Forelimb muscle (tissue), 1 donor: ENCODE data around the gene TEFM. TPM values are rescaled to one million over a fixed set of nuclear protein-coding genes. Genes with fewer than 3 reads are reported as not detected.
"Not testable (repeated sequence)": the region's sequence is repeated elsewhere in the genome, so short reads cannot be mapped to it uniquely, and the experiment has no call there.

ENCODE experiments used
- DNase-seq: peaks from one replicate; pipeline ENCODE4 v3.0.0-alpha.2; 2013; ENCODE audit warnings: low read depth
- polyA plus RNA-seq: library from polyadenylated mRNA; unstranded; fragments of 120-200 nt; gene quantifications from one replicate; pipeline ENCODE4 v1.2.1, GENCODE V29; 2013; ENCODE audit not compliant: insufficient read length

Gene TEFM, protein sequence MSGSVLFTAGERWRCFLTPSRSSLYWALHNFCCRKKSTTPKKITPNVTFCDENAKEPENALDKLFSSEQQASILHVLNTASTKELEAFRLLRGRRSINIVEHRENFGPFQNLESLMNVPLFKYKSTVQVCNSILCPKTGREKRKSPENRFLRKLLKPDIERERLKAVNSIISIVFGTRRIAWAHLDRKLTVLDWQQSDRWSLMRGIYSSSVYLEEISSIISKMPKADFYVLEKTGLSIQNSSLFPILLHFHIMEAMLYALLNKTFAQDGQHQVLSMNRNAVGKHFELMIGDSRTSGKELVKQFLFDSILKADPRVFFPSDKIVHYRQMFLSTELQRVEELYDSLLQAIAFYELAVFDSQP
- 11.5 TPM for polyA plus RNA-seq

DNA sequence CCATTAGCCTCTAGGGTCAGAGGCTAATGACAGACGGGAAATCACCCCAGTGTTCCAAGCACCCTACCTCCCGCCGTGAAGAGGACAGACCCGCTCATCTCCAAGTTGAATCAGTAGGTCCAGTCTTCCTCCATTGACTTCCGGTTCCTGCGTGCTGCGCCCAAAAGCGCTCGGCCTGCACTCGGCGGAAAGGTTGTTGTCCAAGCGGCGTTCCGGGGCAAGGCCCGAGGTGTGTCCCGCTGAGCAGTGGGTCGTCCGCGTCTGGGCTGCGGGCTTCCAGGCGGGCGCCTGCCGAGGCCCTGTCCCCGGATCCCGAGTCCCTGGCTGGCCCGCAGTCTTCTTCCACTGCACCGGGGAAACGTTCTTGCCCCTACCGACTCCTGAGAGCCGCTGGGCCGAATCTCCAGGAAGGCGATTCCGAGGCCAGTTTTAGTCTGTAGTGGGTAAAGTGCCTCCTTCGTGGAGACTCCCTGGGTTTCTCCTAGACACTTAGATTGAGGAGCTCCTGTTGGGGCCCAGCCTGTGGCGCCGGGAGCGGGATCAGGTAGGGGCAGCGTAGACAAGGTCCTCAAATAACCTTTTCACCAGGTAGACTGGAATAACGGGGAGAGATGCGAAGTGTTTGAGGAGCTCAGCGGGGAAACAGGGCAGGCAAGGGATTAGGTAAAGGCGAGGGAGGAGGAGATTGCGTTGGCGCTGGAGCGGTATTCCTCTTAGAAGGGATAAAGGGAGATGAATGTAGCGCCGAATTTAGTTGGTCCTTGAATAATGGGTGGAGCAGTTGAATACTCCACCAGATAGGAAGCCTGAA, at the start of gene TEFM:
TEFM (minus strand) TSS at position 138 of the 811 bp plus-strand sequence; CDS start at position 98, 40 bp downstream.
- peak; percentile 65 for DNase-seq

DNA sequence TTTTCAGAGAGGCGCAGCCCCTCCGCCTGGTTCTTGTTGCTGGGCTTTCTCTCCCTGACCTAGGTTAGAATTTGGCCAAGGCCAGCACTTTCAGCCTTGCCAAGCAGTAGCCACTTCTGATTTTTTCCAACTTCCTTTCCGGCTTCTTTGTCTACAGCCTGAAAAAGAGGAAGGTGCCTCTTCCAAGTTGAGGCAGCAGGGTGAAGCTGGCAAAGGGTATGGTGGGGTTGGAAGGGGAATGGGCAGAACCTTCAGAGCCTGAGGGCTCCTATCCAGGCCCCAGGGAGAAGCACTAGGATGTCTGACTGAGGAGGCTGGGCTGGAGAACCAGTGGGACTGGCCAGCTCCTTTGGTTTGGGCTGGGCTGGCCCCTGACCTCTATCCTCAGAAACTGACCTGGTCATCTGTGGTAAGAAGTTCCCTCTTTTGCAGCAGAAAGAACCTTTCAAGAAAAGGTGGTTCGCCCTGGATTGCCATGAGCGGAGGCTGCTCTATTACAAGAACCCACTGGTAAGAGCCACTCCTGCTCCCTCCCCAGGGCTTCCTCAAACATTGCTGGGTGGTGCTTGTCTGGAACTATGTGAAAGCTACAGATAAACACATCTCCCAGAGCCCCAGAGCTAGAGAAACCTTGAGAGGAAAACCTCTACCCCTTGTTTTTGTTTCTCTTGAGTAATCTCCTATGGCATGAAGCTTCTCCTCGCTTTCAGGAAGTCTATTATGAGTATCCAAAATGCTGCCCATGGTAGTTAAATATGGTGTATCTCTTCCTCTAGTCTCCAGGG, 48.2 kb upstream of the TEFM start:
- no peak for DNase-seq

DNA sequence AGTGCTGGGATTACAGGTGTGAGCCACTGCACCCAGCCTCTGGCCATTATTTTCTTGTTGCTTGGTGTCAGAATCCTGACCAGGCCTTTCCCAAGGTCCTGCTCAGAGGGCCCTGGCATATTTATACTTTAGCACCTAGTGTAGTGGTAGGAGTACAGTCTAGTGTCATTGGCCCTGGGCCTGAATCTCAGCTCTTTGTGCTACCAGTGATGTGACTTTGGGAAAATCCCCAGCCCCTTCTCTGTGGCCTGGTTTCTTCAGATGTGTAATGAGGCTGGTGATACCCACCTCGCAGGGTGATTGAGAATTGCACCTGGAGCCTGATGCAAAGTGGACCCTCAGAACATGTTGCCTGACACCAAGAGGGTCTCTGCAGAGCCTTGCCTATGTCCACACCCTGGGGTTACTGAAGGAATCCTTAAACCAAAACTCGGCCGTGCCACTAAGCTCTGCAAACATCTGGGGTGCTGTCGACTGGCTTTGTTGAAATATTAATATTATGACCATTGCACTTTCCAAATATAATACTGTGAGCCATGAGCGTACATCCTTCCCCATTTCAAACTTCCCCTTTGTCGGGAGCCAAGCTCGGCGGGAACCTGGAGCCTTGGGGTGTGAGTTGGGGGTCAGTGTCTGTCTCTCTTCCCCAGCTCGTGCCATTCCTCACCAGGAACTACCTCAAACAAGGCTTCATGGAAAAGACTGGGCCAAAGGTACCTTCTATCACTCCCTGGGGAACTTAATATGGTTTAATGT, 46.8 kb upstream of the TEFM start:
- no peak for DNase-seq

DNA sequence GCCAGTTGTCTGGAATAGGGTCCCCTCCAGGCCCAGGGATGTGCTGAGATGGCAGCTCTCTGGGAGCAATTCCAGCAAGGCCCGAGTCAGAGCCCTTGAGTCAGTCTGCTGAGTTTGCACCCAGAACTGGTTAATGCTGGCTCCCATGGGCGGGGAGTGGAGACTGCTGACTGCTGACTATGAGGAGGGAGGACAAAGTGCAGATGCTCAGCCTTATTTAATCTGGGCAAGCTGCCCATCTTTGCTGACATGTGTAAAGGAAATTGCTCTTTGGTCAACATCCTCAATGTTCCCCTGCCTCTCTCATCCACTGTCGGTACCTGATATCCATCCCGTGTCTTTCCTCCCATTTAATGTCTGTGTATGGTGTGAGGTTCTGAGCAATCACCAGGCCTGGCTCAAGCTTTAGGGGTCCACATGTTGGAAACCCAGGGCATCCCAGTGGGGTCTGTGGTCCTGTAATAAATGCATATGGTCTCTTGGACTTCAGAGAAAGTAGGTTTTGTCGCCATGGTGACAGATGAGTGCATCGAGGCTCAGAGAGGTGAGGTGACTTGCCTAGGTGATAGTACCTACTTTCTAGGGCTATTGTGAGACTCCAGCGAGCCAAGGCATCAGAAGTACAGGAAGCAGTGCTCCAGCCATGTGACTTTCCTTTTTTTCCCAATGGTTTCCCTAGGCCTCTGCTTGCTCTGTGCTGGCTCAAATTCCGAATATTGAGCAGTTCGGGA, 44.8 kb upstream of the TEFM start:
- peak; percentile 60 for DNase-seq

DNA sequence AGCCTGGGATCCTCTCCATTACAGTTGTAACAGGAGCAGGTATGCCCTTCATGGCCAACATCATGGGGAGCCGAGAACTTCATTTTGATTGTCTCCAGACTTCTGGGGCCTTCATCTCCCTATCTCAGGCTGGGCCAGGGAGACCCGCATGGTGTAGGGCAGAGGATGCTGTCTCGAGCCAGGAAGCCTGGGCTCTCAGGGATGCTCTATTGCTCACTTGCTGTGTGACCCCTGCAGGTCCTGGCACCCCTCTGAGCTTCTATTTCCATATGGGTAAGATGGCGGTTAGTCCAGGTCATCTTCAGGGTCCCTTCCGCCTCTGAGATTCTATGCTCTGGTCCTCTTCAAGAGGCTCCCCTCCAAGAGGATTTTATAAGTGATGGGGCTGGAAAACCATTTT, 44.2 kb upstream of the TEFM start:
- no peak for DNase-seq

DNA sequence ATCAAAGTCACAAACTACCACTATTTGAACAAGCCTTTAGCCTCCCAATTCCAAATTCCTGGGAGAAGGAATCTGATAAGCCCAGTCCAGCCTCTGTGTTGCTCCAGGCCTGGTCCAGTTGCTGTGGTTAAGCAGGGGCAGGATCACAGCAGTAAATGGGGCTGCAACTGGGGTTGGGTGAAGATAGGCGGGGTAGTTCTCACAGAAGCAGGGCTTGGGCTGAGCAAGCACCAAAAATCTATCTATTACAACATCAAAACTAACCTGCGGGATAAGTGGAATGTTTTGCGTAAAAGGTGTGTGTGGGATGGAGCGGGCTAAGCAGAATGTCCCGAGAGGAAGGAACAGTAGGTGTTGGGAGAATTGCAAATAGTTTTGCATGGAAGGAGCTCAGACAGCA, 41.8 kb upstream of the TEFM start:
- DNase-seq = no peak

DNA sequence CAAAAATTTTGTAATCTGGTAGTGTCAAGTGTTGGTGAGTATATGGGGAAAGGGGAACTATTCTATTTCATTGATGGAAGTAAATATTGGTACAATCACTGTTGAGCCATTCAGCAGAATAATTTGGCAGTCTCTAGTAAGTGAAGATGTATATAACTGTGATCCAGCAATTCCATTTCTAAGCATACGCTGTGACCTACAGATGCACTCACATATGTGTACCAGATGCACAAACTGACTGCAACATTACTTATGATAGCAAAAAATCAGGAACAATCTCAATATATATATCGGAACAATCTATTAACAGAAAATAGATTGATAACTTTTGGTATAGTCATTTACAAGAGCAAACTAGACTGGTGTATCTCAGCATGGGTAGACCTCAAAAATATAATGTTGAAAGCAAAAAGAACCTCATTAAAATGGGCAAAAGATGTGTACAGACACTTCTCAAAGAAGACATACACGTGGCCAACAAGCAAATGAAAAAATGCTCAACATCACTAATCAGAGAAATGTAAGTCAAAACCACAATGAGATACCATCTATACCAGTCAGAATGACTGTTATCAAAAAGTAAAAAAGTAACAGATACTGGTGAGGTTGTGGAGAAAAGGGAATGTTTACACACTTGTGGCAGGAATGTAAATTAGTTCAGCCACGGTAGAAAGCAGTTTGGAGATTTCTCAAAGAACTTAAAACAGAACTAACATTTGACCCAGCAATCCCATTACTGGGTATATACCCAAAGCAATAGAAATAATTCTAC, 36.5 kb upstream of the TEFM start:
- DNase-seq = no peak

DNA sequence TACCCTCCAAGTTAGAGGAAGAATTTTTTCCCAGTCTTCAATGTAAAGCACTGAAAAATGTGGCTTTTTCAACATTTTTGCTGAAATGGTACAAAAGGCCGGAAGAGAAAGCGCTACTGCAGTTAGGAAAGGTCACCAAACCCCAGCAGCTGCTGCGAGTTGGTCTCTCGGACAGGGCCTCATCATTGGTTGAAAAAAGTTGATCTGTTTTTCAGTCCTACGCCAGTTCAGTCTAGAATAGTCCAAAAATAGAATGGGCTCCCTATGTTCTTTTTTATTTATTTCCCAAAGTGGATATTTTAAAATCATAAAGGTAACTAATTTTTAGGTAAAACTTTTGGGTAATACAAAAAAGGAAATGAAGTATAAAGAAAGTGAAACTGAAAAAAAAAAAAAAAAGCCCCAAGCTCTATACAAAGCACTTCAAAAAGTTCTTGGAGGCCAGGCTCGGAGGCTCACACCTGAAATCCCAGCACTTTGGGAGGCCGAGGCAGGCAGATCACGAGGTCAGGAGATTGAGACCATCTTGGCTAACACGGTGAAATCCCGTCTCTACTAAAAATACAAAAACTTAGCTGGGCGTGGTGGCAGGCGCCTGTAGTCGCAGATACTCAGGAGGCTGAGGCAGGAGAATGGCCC, 33.1 kb upstream of the TEFM start:
- no peak for DNase-seq

DNA sequence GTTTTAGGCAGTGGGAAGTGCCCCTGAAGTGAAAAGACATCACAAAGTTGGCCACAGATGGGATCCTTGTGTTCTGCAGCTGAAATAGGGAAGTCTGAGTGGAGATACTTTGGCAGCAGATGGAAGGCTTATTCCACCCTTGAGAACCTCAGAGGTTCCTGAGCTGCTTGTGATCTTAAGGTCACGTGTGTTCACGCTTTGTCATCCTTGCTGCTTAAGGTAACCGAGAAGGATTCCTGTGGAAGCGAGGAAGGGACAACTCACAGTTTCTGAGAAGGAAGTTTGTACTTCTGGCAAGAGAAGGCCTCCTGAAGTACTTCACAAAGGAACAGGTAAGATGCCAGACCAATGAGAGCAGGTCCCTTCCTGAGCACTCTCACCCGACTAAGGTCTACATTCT, 27.9 kb upstream of the TEFM start:
- no peak for DNase-seq

DNA sequence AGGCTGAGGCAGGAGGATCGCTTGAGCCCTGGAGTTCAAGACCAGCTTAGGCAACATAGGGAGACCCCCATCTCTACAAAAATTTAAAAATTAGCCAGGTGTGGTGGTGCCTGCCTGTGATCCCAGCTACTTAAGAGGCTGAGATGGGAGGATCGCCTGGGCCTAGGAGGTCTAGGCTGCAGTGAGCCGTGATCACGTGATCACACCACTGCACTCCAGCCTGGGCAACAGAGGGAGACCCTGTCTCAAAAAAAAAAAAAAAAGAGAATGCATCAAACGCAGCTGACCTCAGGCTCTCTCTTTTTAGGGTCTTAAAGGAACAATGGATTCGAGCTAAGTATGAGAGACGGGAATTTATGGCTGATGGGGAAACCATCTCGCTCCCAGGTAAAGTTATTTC, 25.5 kb upstream of the TEFM start:
- DNase-seq = not testable (repeated sequence)

DNA sequence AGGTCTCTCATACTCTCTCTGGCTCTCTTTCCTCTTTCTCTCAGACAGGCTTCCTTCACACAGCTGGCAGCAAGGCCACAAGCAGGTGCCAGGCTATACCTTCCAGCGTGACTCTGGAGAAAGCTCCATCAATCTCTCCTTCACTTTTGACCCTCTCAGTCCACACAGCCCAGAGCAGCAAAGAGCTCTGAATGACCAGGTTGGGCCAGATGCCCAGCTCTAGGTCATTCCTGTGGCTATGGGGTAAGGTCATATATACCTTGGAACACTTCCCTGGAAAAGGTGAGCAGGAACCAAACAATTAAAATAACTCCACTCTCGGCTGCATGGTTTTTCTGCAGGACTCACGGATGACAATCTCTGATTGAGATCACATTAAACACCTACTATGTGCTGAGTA, 24.5 kb upstream of the TEFM start:
- DNase-seq = no peak

DNA sequence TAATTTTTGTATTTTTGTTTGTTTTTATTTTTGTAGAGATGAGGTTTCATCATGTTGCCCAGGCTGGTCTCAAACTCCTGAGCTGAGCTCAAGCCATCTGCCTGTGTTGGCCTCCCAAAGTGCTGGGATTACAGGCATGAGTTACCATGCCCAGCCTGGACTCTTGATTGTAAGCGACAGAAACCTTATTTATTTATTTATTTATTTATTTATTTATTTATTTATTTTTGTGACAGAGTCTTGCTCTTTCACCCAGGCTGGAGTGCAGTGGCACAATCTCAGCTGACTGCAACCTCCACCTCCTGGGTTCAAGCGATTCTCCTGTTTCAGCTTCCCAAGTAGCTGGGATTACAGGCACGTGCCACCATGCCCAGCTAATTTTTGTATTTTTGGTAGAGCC, 23.8 kb upstream of the TEFM start:
- not testable (repeated sequence) for DNase-seq

DNA sequence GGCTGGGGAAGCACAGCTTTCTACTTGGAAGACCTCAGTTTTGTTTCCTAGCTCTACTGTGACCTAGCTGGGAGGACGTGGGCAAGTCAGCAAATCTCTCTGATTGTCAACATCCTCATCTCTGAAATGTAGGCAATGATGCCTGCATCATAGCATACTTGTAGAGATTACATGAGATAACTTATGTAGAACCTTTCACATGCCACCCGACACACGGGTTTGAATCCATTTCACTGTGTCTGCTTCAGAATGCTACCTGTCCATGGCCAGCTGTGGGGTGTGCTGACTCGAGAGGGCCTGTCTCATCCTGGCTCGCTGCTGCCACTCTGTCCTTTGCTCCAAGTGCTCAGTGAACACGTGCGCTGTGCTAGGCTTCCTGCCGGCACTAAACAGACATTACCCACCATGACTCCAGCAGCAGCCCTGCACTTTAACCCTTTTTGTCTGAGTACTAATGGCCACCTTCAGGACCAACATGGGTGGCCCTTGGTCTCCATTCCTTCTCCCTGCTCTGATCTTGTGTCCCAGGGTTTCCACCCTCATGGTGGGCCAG, 23.1 kb upstream of the TEFM start:
- DNase-seq = no peak

DNA sequence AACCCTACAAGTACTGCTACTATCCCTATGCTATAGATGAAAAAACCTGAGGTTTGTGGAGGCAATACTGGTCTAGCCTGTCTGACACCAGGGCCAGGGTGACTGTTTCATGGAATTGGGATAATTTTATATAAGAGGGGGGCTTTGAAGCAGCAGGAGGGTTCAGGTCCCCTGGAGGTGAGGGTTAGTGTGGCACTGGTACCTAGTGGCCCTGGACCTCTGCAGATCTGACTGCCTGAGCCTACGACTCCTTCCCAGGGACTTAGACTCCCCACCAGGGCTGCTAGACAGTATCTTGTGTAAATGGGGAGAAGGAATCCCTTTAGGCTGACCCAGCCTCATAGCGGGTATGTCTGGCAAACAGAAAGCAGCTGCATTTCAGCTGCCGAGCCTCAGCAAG, 22.5 kb upstream of the TEFM start:
- DNase-seq = no peak

DNA sequence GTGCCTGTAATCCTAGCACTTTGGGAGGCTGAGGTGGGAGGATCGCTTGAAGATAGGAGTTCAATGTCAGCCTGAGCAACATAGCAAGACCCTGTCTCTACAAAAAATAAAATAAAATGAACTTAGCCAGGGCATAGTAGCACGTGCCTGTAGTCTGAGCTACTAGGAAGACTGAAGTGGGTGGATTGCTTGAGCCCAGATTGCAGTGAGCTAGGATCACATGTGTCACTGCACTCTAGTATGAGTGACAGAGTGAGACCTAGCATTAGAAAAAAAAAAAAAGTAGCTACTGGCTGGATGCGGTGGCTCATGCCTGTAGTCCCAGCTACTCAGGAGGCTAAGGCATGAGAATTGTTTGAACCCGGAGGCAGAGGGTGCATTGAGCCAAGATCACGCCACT, 21.7 kb upstream of the TEFM start:
- DNase-seq = no peak

DNA sequence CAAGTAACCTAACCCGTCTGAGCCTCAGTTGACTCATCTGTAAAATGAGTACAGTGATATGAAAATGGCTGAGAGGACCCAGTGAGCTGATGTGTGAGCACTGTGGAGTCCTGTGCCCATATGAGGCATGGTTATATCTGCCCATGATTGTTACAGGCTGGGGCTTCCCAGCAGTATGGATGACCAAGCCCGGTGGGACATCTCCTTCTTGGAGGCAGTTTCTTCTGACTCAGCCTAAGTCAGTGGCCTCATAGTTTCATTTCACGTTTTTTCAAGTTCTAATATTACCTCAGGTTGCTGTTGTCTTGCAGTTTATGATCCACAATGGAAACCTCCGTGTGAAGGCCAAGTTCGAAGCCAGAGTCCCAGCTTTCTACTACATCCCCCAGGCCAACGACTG, 20.5 kb upstream of the TEFM start:
- DNase-seq = no peak

DNA sequence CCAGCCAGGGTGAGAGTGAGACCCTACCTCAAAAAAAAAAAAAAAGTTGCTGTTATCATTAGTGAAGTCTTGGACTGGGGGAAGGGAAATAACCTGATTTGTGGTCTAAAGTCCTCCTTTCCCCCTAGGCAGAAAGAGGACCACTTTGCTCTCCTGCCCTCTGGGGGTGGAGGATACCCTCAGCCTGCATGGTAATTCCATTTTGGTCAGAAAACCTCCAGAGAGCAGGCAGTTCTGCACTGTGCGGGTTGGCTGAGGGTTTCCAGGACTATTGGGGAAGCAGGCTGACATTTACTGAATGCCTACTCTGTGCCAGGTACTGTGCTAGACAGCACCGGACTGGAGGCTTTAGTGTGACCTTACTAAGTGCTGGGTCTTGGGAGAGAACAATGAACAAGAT, 18.3 kb upstream of the TEFM start:
- no peak for DNase-seq

DNA sequence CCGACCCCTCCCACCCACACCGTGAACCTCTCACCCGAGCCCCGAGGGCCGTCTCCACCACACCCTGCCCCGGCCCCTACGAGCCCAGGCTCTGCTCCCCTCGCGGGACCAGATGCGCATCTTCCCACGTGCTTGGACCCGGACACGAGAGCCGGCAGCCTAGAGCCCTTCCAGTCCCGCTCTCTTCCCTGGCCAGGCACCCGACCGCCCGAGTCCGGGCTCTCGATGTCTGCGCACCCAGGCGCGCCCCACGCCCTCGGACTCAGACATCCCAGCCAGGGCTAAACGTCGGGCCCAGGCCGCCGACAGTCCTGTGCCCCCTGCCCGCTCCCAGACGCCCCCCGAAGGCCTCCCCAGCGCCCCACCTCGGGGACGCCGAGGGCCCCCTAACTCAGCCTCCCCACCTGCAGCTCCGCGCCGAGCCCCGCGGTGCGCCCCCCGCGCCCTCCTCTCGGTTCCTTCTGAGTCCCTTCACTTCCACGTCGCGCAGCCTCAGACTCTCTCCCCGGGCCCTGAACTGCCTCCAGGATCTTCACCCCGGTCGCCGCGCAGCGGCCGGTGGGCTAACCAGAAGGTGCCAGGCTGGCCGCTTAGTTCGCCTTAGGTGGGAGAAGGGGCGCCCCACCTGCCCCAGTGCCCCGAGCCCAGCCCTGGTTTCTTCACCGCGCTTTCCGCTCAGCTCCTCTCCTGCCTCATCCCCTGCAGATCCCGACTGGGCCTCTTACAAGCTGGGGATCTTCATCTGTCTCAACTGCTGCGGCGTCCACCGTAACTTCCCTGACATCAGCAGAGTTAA, 16.4 kb upstream of the TEFM start:
- no peak for DNase-seq
